HepG2 (cell line): ENCODE measurements around the gene CSNK1D. TPM values are rescaled to one million over a fixed set of nuclear protein-coding genes. Genes with fewer than 3 reads are reported as not detected.
A peak's percentile ranks its signal among the peaks of the same experiment; 100 is the strongest.

Experiments
- CBX5 ChIP-seq: sonication (generic); formaldehyde crosslinking; IDR thresholded peaks from 2 replicates; pipeline ENCODE4 v1.4.0; 2020; ENCODE audit warnings: missing genetic modification reagents, borderline replicate concordance
- CENPT ChIP-seq: sonication (generic); formaldehyde crosslinking; IDR thresholded peaks from 2 replicates; pipeline ENCODE4 v1.8.0; 2022; ENCODE audit warnings: low read depth, mild to moderate bottlenecking, moderate library complexity, missing genetic modification reagents
- CREB1 ChIP-seq, 2 experiments: fragments of 450-650 bp in 1 of 2; IDR thresholded peaks; 2 replicates each; pipeline ENCODE4 v1.6.1; 2016 to 2017; ENCODE audit warnings: control low read depth in 1 of 2, mild to moderate bottlenecking in 1 of 2, missing compliant biosample characterization in 1 of 2, missing genetic modification characterization in 1 of 2
- DNMT1 ChIP-seq: sonication (generic); formaldehyde crosslinking; IDR thresholded peaks from 2 replicates; pipeline ENCODE4 v1.5.1; 2020; ENCODE audit warnings: mild to moderate bottlenecking, missing genetic modification reagents
- DPF2 ChIP-seq: sonication (generic); formaldehyde crosslinking; IDR thresholded peaks from 2 replicates; pipeline ENCODE4 v1.4.0; 2020; ENCODE audit warnings: mild to moderate bottlenecking, low read depth, missing genetic modification reagents, borderline replicate concordance
- ESRRA ChIP-seq: sonication (generic); formaldehyde crosslinking; IDR thresholded peaks from 2 replicates; pipeline ENCODE4 v1.5.1; 2020; ENCODE audit warnings: mild to moderate bottlenecking, low read depth, missing genetic modification reagents
- ETV5 ChIP-seq: IDR thresholded peaks from 2 replicates; pipeline ENCODE4 v1.6.1; 2018; ENCODE audit warnings: missing biosample characterization, missing genetic modification reagents, inconsistent platforms, borderline replicate concordance
- FLYWCH1 ChIP-seq: sonication (generic); formaldehyde crosslinking; IDR thresholded peaks from 2 replicates; pipeline ENCODE4 v1.8.1; 2023; ENCODE audit warnings: mild to moderate bottlenecking, missing genetic modification reagents
- JDP2 ChIP-seq: sonication (generic); formaldehyde crosslinking; IDR thresholded peaks from 2 replicates; pipeline ENCODE4 v1.8.1; 2022; ENCODE audit warnings: missing genetic modification reagents, borderline replicate concordance
- KDM1A ChIP-seq: IDR thresholded peaks from 2 replicates; pipeline ENCODE4 v1.6.1; 2016; ENCODE audit warnings: missing compliant biosample characterization
- KDM5A ChIP-seq: fragments of 200-600 bp; sonication (generic); IDR thresholded peaks from 2 replicates; pipeline ENCODE4 v1.7.0; 2018; ENCODE audit warnings: antibody characterized with exemption, mild to moderate bottlenecking, low read length, borderline replicate concordance
- KLF16 ChIP-seq, 2 experiments: sonication (generic) in 1 of 2; formaldehyde crosslinking in 1 of 2; IDR thresholded peaks; 2 replicates each; pipeline versions ENCODE4 v1.6.1 to v1.8.0; 2016 to 2023; ENCODE audit warnings: missing genetic modification reagents in 2 of 2, missing compliant biosample characterization in 1 of 2
- NAIF1 ChIP-seq: sonication (generic); formaldehyde crosslinking; IDR thresholded peaks from 2 replicates; pipeline ENCODE4 v1.5.0; 2020; ENCODE audit warnings: mild to moderate bottlenecking, missing genetic modification reagents, borderline replicate concordance
- NFATC3 ChIP-seq: sonication (generic); formaldehyde crosslinking; IDR thresholded peaks from 2 replicates; pipeline ENCODE4 v1.5.1; 2020; ENCODE audit warnings: mild to moderate bottlenecking, missing genetic modification reagents
- NFIC ChIP-seq: IDR thresholded peaks from 2 replicates; pipeline ENCODE4 v1.6.1; 2012; ENCODE audit warnings: mild to moderate bottlenecking, low read length, inconsistent platforms
- NR2C2 ChIP-seq: sonication (generic); formaldehyde crosslinking; IDR thresholded peaks from 2 replicates; pipeline ENCODE4 v1.4.0; 2020; ENCODE audit warnings: missing genetic modification reagents, mild to moderate bottlenecking, moderate library complexity, borderline replicate concordance
- ONECUT2 ChIP-seq: sonication (generic); formaldehyde crosslinking; IDR thresholded peaks from 2 replicates; pipeline ENCODE4 v1.4.0; 2020; ENCODE audit warnings: missing genetic modification reagents
- PLRG1 ChIP-seq: fragments of 450-650 bp; conservative IDR thresholded peaks from 2 replicates; pipeline ENCODE4 v1.6.1; 2016
- RBM22 ChIP-seq: fragments of 200-400 bp; formaldehyde crosslinking; optimal IDR thresholded peaks from 2 replicates; pipeline ENCODE3; 2017; ENCODE audit warnings: mild to moderate bottlenecking, low read length, moderate library complexity
- SRY ChIP-seq: sonication (generic); formaldehyde crosslinking; IDR thresholded peaks from 2 replicates; pipeline ENCODE4 v1.8.0; 2022; ENCODE audit warnings: mild to moderate bottlenecking, missing genetic modification reagents
- TAF1 ChIP-seq: sonication (generic); formaldehyde crosslinking; IDR thresholded peaks from 2 replicates; pipeline ENCODE4 v1.4.0; 2020; ENCODE audit warnings: missing genetic modification reagents
- TP53 ChIP-seq: sonication (generic); formaldehyde crosslinking; conservative IDR thresholded peaks from 2 replicates; pipeline ENCODE4 v1.4.0; 2020; ENCODE audit warnings: missing genetic modification reagents
- U2AF1 ChIP-seq: fragments of 200-400 bp; formaldehyde crosslinking; optimal IDR thresholded peaks from 2 replicates; pipeline ENCODE3; 2017; ENCODE audit warnings: mild to moderate bottlenecking, low read depth, low read length
- ZBTB8A ChIP-seq: sonication (generic); formaldehyde crosslinking; IDR thresholded peaks from 2 replicates; pipeline ENCODE4 v1.4.0; 2020; ENCODE audit warnings: mild to moderate bottlenecking, low read depth, missing genetic modification reagents, borderline replicate concordance
- ZNF121 ChIP-seq: sonication (generic); formaldehyde crosslinking; IDR thresholded peaks from 2 replicates; pipeline ENCODE4 v1.5.0; 2020; ENCODE audit warnings: mild to moderate bottlenecking, missing genetic modification reagents
- ZNF124 ChIP-seq: sonication (generic); formaldehyde crosslinking; IDR thresholded peaks from 2 replicates; pipeline ENCODE4 v1.4.0; 2020; ENCODE audit warnings: missing genetic modification reagents
- ZNF253 ChIP-seq: sonication (generic); formaldehyde crosslinking; IDR thresholded peaks from 2 replicates; pipeline ENCODE4 v1.8.0; 2022; ENCODE audit warnings: mild to moderate bottlenecking, missing genetic modification reagents, borderline replicate concordance
- ZNF282 ChIP-seq: fragments of 450-650 bp; IDR thresholded peaks from 2 replicates; pipeline ENCODE4 v1.6.1; 2018; ENCODE audit not compliant: partially characterized antibody
- ZNF549 ChIP-seq: sonication (generic); formaldehyde crosslinking; IDR thresholded peaks from 2 replicates; pipeline ENCODE4 v1.5.0; 2020; ENCODE audit warnings: missing genetic modification reagents
- ZNF557 ChIP-seq: sonication (generic); formaldehyde crosslinking; IDR thresholded peaks from 2 replicates; pipeline ENCODE4 v1.4.0; 2020; ENCODE audit warnings: missing genetic modification reagents
- ZNF605 ChIP-seq: sonication (generic); formaldehyde crosslinking; IDR thresholded peaks from 2 replicates; pipeline ENCODE4 v1.8.0; 2022; ENCODE audit warnings: mild to moderate bottlenecking, missing genetic modification reagents
- ZNF615 ChIP-seq: sonication (generic); formaldehyde crosslinking; IDR thresholded peaks from 2 replicates; pipeline ENCODE4 v1.5.0; 2020; ENCODE audit warnings: mild to moderate bottlenecking, missing genetic modification reagents, borderline replicate concordance
- ZNF629 ChIP-seq: sonication (generic); formaldehyde crosslinking; conservative IDR thresholded peaks from 2 replicates; pipeline ENCODE4 v1.5.0; 2020; ENCODE audit warnings: missing genetic modification reagents
- ZNF660 ChIP-seq: sonication (generic); formaldehyde crosslinking; IDR thresholded peaks from 2 replicates; pipeline ENCODE4 v1.5.1; 2020; ENCODE audit warnings: mild to moderate bottlenecking, low read depth, missing genetic modification reagents, borderline replicate concordance
- ZNF782 ChIP-seq: sonication (generic); formaldehyde crosslinking; IDR thresholded peaks from 2 replicates; pipeline ENCODE4 v1.4.0; 2020; ENCODE audit warnings: missing genetic modification reagents, mild to moderate bottlenecking, borderline replicate concordance
- ZNF788 ChIP-seq: sonication (generic); formaldehyde crosslinking; IDR thresholded peaks from 2 replicates; pipeline ENCODE4 v1.5.0; 2020; ENCODE audit warnings: mild to moderate bottlenecking, missing genetic modification reagents, borderline replicate concordance
- ZSCAN29 ChIP-seq: sonication (generic); formaldehyde crosslinking; conservative IDR thresholded peaks from 2 replicates; pipeline ENCODE4 v1.4.0; 2020; ENCODE audit warnings: mild to moderate bottlenecking, missing genetic modification reagents
- polyA plus RNA-seq, 8 experiments: library from polyadenylated mRNA; depleted of rRNA in 3 of 8; stranded (reverse) in 7 of 8; unstranded in 1 of 8; fragments of >200 nt; fragmentation: Illumina TruSeq in 4 of 8; extraction: Trizol in 4 of 8; gene quantifications; 2 replicates each; pipeline versions ENCODE4 v1.2.1 to v1.2.3, GENCODE V29; 2011 to 2016; ENCODE audit warnings: low read depth in 4 of 8, missing spikeins in 1 of 8, mixed read lengths in 1 of 8; ENCODE audit not compliant: insufficient read depth in 1 of 8
- total RNA-seq, 5 experiments: library from RNA; depleted of rRNA; stranded (reverse); fragments of >200 nt; fragmentation: Illumina TruSeq; extraction: Trizol; gene quantifications; 2 replicates each; pipeline ENCODE4 v1.2.3, GENCODE V29; 2016; ENCODE audit warnings: low read depth in 1 of 5

Gene CSNK1D
- total and polyA plus RNA-seq, 2 of the 13 experiments (the other 11 are each of a cell fraction or from before 2014, with no cell fraction given): 31.5 to 128 TPM

DNA sequence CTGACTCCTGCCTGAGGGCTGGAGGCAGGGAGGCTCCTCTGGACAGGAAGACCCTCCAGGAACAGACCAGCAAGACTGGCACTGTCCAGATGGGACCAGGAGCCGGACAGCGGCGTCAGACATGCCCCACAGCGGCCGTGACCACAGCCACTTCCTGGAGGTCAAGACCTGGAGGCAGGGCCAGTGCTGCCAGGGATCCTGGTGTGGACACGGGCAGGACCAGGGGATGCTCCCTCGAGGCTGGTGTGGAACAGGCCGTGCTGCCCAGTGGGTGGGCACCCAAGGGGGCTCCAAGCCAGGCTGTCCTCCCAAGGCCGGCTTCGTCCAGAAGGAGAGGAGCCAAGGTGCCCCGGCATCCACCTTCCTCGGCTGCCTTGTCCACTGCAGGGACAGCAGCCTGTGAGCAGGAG is 56.4 kb downstream of the CSNK1D start (continued):
- TF ChIP-seq NR2C2 (CRISPR knock-in tag): no peak; the same call in 1 of the 2 replicates
- TF ChIP-seq DPF2 (CRISPR knock-in tag): no peak; the same call in 1 of the 2 replicates
- TF ChIP-seq ZNF282: no peak
- no peak for TF ChIP-seq CREB1 (IDR thresholded peaks at IDR 0.05)
- no peak for TF ChIP-seq CREB1 (CRISPR knock-in tag; IDR thresholded peaks at IDR 0.05)
- no peak for TF ChIP-seq TAF1 (CRISPR knock-in tag)
- no peak for TF ChIP-seq ZNF549 (CRISPR knock-in tag)
- TF ChIP-seq ZNF629 (CRISPR knock-in tag): peak; percentile 25; the same call in 1 of the 2 replicates
- peak; percentile 88; the same call in 1 of the 2 replicates for TF ChIP-seq ZNF782 (CRISPR knock-in tag)
- no peak for TF ChIP-seq KDM5A
- no peak for TF ChIP-seq ZBTB8A (CRISPR knock-in tag)
- TF ChIP-seq ZNF615 (CRISPR knock-in tag): no peak
- TF ChIP-seq ESRRA (CRISPR knock-in tag): no peak
- no peak for TF ChIP-seq SRY (CRISPR knock-in tag)
- no peak for TF ChIP-seq DNMT1 (CRISPR knock-in tag)
- TF ChIP-seq ZNF660 (CRISPR knock-in tag): no peak; the same call in 1 of the 2 replicates
- no peak for TF ChIP-seq CBX5 (CRISPR knock-in tag)
- no peak for TF ChIP-seq NFIC
- TF ChIP-seq U2AF1: peak; percentile 30
- no peak for TF ChIP-seq RBM22
- TF ChIP-seq ETV5 (CRISPR knock-in tag): no peak
- TF ChIP-seq ZNF557 (CRISPR knock-in tag): 0 out of 2 replicates have a peak, but pooled peaks have one; percentile 27
- TF ChIP-seq TP53: 0 out of 2 replicates have a peak, but pooled peaks have one; percentile 73
- TF ChIP-seq ZNF253 (CRISPR knock-in tag): no peak
- TF ChIP-seq ZNF121: 0 out of 2 replicates have a peak, but pooled peaks have one; percentile 8
- no peak for TF ChIP-seq ONECUT2 (CRISPR knock-in tag)
- TF ChIP-seq KLF16 (CRISPR knock-in tag; IDR thresholded peaks at IDR 0.05): no peak
- TF ChIP-seq ZNF124 (CRISPR knock-in tag): no peak
- no peak for TF ChIP-seq KDM1A
- TF ChIP-seq JDP2 (CRISPR knock-in tag): no peak
- peak; percentile 50; the same call in 1 of the 2 replicates for TF ChIP-seq CENPT (CRISPR knock-in tag)
- TF ChIP-seq ZNF605 (CRISPR knock-in tag): no peak
- TF ChIP-seq ZNF788 (CRISPR knock-in tag): 0 out of 2 replicates have a peak, but pooled peaks have one; percentile 4
- TF ChIP-seq FLYWCH1 (CRISPR knock-in tag): no peak
- TF ChIP-seq NFATC3 (CRISPR knock-in tag): no peak
- TF ChIP-seq PLRG1: no peak
- no peak for TF ChIP-seq ZSCAN29 (CRISPR knock-in tag)
- TF ChIP-seq NAIF1 (CRISPR knock-in tag): no peak
